Measurements from ENCODE around the gene NIPBL.

DNA sequence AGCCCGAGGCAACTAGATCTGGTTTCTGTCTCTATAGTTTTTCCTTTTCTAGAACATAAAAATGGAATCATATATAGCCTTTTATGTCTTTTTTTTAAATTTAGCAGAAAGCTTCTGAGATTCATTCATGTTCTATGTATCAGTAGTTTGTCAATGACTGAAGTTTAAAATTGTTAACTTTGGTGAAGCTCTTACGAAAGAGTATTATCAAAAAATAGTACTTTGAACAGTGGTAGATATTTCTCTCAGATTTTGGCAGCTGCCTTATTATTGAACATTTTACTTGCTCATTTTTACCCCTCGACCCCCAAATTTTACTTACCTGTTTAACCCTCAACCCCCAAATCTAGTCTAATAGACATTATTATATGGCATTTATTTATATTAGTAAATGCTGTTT is 10.2 kb downstream of the NIPBL start:
- TF ChIP-seq POLR2AphosphoS5 (IDR thresholded peaks at IDR 0.05; ENCODE audit: low read depth, low read length) = no peak
- TF ChIP-seq SP1 (IDR thresholded peaks at IDR 0.05; ENCODE audit: low read depth, low read length) = no peak
- no peak for TF ChIP-seq POLR2A (IDR thresholded peaks at IDR 0.05; ENCODE audit: control extremely low read depth in 1 of 2, low read depth in 2 of 2, low read length in 2 of 2)
- TF ChIP-seq FOSL1 (IDR thresholded peaks at IDR 0.05; ENCODE audit: insufficient read depth, low read depth, low read length) = no peak
- TF ChIP-seq SIX5 (IDR thresholded peaks at IDR 0.05; ENCODE audit: low read depth, low read length) = no peak
- no peak for TF ChIP-seq EGR1 (IDR thresholded peaks at IDR 0.05; ENCODE audit: borderline replicate concordance, low read depth, low read length)
- TF ChIP-seq, protein P1, sequence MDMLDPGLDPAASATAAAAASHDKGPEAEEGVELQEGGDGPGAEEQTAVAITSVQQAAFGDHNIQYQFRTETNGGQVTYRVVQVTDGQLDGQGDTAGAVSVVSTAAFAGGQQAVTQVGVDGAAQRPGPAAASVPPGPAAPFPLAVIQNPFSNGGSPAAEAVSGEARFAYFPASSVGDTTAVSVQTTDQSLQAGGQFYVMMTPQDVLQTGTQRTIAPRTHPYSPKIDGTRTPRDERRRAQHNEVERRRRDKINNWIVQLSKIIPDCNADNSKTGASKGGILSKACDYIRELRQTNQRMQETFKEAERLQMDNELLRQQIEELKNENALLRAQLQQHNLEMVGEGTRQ (IDR thresholded peaks at IDR 0.05; ENCODE audit: low read length) = no peak
- TF ChIP-seq, protein P2, sequence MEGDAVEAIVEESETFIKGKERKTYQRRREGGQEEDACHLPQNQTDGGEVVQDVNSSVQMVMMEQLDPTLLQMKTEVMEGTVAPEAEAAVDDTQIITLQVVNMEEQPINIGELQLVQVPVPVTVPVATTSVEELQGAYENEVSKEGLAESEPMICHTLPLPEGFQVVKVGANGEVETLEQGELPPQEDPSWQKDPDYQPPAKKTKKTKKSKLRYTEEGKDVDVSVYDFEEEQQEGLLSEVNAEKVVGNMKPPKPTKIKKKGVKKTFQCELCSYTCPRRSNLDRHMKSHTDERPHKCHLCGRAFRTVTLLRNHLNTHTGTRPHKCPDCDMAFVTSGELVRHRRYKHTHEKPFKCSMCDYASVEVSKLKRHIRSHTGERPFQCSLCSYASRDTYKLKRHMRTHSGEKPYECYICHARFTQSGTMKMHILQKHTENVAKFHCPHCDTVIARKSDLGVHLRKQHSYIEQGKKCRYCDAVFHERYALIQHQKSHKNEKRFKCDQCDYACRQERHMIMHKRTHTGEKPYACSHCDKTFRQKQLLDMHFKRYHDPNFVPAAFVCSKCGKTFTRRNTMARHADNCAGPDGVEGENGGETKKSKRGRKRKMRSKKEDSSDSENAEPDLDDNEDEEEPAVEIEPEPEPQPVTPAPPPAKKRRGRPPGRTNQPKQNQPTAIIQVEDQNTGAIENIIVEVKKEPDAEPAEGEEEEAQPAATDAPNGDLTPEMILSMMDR (IDR thresholded peaks at IDR 0.05; ENCODE audit: control extremely low read depth in 1 of 3, insufficient read depth in 1 of 3, low read depth in 1 of 3, low read length in 3 of 3) = no peak
- no peak for TF ChIP-seq TCF12 (IDR thresholded peaks at IDR 0.05; ENCODE audit: low read depth, low read length)
- TF ChIP-seq HDAC2 (IDR thresholded peaks at IDR 0.05; ENCODE audit: borderline replicate concordance in 1 of 2, low read depth in 2 of 2, low read length in 2 of 2) = no peak
- TF ChIP-seq RBBP5 (IDR thresholded peaks at IDR 0.05; ENCODE audit: borderline replicate concordance, low read depth, low read length) = no peak
- no peak for TF ChIP-seq RNF2 (IDR thresholded peaks at IDR 0.05; ENCODE audit: borderline replicate concordance, low read depth, low read length, missing control alignments, poor library complexity, severe bottlenecking)
- TF ChIP-seq TEAD4 (IDR thresholded peaks at IDR 0.05; ENCODE audit: low read depth, low read length) = no peak
- TF ChIP-seq EP300 (IDR thresholded peaks at IDR 0.05; ENCODE audit: borderline replicate concordance in 1 of 2, low read depth in 2 of 2, low read length in 2 of 2) = no peak

All from H1 (cell line).